NB4 (cell line): ENCODE data around the gene KIAA1958.

ENCODE experiments used
- DNase-seq: peaks from one replicate; pipeline ENCODE4 v3.0.0; 2010; ENCODE audit warnings: low read depth
- H3K4me3 ChIP-seq: one replicate; pipeline ENCODE4 v1.5.1; 2011; ENCODE audit warnings: mild to moderate bottlenecking, low read depth, low read length, moderate library complexity
- CTCF ChIP-seq: IDR thresholded peaks from one replicate; pipeline ENCODE4 v1.5.1; 2012; ENCODE audit warnings: low read depth, low read length
- MAX ChIP-seq: IDR thresholded peaks from 2 replicates; pipeline ENCODE4 v1.6.1; 2011; ENCODE audit warnings: low read depth, low read length
- MYC ChIP-seq: IDR thresholded peaks from 2 replicates; pipeline ENCODE4 v1.6.1; 2011; ENCODE audit warnings: low read depth, low read length
- POLR2A ChIP-seq: IDR thresholded peaks from 2 replicates; pipeline ENCODE4 v1.6.1; 2011; ENCODE audit warnings: mild to moderate bottlenecking; ENCODE audit not compliant: insufficient read length; ENCODE audit errors: extremely low read depth

Gene KIAA1958

GRCh38 chr9:112700085-112700484 lies 213.5 kb downstream of the KIAA1958 start:
- no peak for DNase-seq
- TF ChIP-seq POLR2A: no peak
- TF ChIP-seq CTCF: no peak
- TF ChIP-seq MYC: no peak
- no peak for TF ChIP-seq MAX
- no peak overlapping the region for H3K4me3 ChIP-seq

- H3K4me3 ChIP-seq: no peak overlapping the region
- DNase-seq: no peak
- TF ChIP-seq POLR2A (no peak), CTCF (no peak), MAX (no peak), MYC (no peak)
Observed at GRCh38 chr9:112703304-112703703, 216.7 kb downstream of the KIAA1958 start.

- TF ChIP-seq MYC (no peak), MAX (no peak), POLR2A (no peak), CTCF (no peak)
- H3K4me3 ChIP-seq: no peak overlapping the region
- DNase-seq: peak; percentile 23
Observed at GRCh38 chr9:112705768-112706427, 219.3 kb downstream of the KIAA1958 start.

GRCh38 chr9:112711050-112711689 lies 224.5 kb downstream of the KIAA1958 start:
- DNase-seq: peak; percentile 16
- TF ChIP-seq MYC (no peak), CTCF (peak; percentile 32)
- no peak overlapping the region for H3K4me3 ChIP-seq

GRCh38 chr9:112712678-112713077 lies 226.1 kb downstream of the KIAA1958 start:
- no peak overlapping the region for H3K4me3 ChIP-seq
- no peak for DNase-seq
- TF ChIP-seq MAX: no peak
- no peak for TF ChIP-seq POLR2A
- TF ChIP-seq MYC: no peak
- TF ChIP-seq CTCF: no peak

GRCh38 chr9:112717661-112718331 lies 231.2 kb downstream of the KIAA1958 start, which contains the start of gene INIP:
Gene INIP (minus strand): TSS chr9:112718117. CDS start chr9:112716485, 1,632 bp downstream.
- peak within 1 kb of the TSS; percentile 87 for H3K4me3 ChIP-seq
- DNase-seq: peak; percentile 98
- TF ChIP-seq MAX: peak; percentile 33; the same call in 1 of the 2 replicates
- no peak for TF ChIP-seq CTCF
- TF ChIP-seq POLR2A: peak; percentile 66
- TF ChIP-seq MYC: peak; percentile 72
